GM12874 (cell line): ENCODE measurements around the gene GLI3.

Experiments used
- CTCF ChIP-seq: IDR thresholded peaks from 2 replicates; pipeline ENCODE4 v1.5.1; 2011; ENCODE audit warnings: low read depth, mild to moderate bottlenecking, control low read depth, low read length, moderate library complexity; ENCODE audit not compliant: insufficient read depth

Gene GLI3

DNA sequence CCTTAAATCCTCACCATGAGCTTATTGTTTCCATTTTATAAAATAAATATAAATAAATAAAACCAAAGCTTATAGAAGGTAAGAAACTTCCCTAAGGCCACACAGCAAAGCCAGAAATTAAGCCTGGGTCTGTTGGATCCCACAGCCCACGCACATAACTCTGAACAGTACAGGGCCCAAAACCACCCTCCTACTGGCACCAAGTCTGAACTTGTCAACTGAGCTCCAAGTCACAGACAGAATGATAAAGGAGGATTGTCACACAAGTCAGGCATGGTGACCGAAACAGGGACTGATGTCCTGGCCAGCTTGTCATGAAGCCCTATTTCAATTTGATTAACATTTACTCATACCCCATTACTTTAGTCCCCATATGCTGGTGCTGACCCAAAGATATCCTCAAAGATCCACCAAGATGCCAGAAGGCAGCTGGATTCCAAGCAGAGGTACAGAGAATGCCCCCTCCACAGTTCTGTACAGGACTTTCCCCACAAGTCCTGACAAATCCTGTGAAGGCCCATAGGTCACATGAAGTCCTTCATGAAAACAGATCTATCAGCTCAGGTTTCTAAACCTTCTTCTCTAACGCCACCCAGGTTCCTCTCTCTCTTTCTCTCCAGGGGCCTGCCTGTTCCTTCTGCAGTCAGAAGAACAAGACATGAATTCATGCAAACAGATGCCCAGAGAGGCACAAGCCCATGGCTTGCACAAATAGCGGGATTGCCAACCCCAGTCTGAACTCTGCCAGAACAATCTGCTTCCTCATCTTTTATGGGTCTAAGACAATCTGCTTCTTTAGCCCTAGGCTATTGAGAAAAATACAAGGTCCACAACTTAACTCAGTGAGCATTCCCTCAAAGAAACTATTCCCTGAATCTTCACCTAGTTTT lies 60.9 kb downstream of the GLI3 start:
- TF ChIP-seq CTCF = no peak

DNA sequence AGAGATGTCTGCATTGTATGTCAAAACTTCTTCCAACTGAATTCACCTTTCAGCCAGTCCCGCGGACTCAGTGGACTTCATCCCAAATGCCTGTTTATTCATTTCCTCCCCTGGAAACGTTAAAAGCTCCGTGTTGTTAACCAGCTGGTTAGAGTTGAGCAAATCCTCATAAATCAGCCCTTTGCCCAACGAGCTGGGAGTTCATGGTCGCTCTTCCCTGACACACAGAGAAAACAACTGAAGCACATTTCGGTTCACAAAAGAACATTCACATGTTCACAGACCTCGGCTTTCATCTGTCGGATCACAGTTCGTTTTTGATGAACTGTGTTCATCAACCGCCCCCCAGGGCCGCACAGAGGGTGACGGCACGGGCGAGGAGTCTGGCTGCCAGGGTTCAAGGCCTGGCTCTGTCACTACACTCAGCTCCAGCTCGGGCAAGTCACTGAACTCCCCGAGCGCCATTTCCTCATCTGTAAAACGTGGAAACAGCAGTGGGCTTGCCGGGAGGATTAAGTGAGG lies 62.6 kb downstream of the GLI3 start:
- no peak for TF ChIP-seq CTCF

DNA sequence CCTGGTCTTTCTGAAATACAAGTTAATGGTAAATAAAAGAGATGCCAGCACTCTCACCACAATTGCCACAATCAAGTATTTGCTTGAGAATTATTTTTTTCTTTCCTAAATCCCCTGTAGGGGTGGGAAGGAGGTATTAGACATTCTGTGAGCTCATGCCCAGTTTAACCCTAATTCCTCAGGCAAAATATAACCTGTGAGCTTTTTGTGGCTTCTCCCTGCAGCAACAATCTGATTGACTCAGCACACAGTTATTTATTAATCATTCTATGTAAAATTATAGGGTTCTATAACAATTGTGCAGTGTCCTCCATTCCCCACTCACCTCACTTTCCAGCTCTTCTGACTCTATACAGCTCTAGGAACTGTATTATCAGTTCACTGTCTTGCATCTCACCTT lies 66.3 kb downstream of the GLI3 start:
- TF ChIP-seq CTCF = no peak

DNA sequence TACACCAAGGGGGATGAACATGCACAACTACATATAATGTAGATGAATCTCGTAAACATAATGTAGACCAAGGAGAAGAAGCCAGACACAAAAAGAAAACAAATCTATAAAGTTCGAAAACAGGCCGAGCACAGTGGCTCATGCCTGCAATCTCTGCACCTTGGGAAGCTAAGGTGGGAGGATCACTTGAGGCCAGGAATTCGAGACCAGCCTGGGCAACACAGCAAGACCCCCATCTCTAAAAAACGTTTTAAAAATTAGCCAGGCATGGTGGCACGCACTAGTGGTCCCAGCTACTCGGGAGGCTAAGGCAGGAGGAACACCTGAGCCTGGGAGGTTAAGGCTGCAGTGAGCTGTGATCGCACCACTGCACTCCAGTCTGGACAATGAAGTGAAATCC lies 68.5 kb downstream of the GLI3 start:
- TF ChIP-seq CTCF = no peak

- TF ChIP-seq CTCF = no peak
Measured at GRCh38 chr7:42167631-42168236, 69.3 kb downstream of the GLI3 start.

DNA sequence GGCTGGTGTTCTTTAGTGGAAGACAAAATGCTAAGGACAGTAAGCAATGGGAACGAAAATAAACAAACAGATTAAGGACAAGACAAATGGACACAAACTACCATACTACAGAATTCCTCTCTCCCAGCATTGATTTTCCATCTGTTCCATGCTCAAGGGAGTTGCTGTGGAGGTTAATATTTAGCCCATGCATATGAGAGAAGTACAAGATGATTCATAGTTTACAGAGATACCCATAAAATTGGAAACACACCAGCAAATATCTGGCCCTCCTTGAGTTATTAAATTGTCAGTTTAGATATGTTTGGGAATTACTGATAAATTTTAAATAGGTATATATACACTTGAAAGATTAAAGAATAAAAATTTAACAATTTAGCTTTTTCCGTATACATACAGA lies 69.8 kb downstream of the GLI3 start:
- TF ChIP-seq CTCF = no peak

DNA sequence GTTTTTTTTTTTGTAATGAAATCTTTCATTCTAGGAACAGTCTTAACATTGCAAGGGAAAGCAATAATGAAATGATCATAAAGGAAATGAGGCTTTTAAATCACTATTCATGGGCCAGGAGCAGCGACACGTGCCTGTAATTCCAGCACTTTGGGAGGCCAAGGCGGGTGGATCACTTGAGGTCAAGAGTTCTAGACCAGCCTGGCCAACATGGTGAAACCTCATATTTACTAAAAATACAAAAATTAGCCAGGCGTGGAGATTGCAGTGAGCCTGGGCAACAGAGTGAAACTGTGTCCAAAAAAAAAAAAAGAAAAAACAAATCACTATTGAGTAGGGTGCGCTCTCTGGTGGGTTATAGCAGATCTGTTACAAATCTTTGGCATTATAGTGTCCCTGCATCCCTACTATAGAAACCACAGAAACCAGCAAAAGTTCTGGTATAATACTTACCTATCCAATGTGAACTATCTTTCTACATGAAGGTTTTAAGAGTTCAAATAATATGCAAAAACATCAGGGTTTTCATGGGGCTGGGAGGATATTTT lies 72.1 kb downstream of the GLI3 start:
- TF ChIP-seq CTCF = no peak
